H9 (cell line): ENCODE measurements around the gene AHI1. TPM values are rescaled to one million over a fixed set of nuclear protein-coding genes. Genes with fewer than 3 reads are reported as not detected.

Experiments used
- DNase-seq: peaks from one replicate; pipeline ENCODE4 v3.0.0-alpha.2; 2017
- H2AFZ ChIP-seq: one replicate; pipeline ENCODE4 v1.6.1; 2013; ENCODE audit warnings: mild to moderate bottlenecking, low read length, control low read depth, moderate library complexity
- H2AK5ac ChIP-seq: 2 replicates; pipeline ENCODE4 v1.6.1; 2013; ENCODE audit warnings: low read length, control low read depth, mixed read lengths; ENCODE audit not compliant: insufficient read length
- H2BK120ac ChIP-seq: one replicate; pipeline ENCODE4 v1.6.1; 2013; ENCODE audit warnings: low read depth, mild to moderate bottlenecking, low read length, control low read depth, inconsistent platforms; ENCODE audit not compliant: poor library complexity, severe bottlenecking
- H2BK12ac ChIP-seq: 2 replicates; pipeline ENCODE4 v1.6.1; 2013; ENCODE audit warnings: low read length, control low read depth, mixed read lengths, low read depth; ENCODE audit not compliant: insufficient read length
- H2BK15ac ChIP-seq: 2 replicates; pipeline ENCODE4 v1.6.1; 2013; ENCODE audit warnings: low read depth, low read length, control low read depth
- H2BK20ac ChIP-seq: one replicate; pipeline ENCODE4 v1.6.1; 2013; ENCODE audit warnings: low read depth, mild to moderate bottlenecking, low read length, control low read depth, inconsistent platforms; ENCODE audit not compliant: poor library complexity, severe bottlenecking
- H2BK5ac ChIP-seq: 2 replicates; pipeline ENCODE4 v1.6.1; 2013; ENCODE audit warnings: low read length, control low read depth, mixed read lengths; ENCODE audit not compliant: insufficient read length
- H3K14ac ChIP-seq: 2 replicates; pipeline ENCODE4 v1.6.1; 2013; ENCODE audit warnings: low read length, control low read depth; ENCODE audit not compliant: insufficient read depth
- H3K18ac ChIP-seq: 2 replicates; pipeline ENCODE4 v1.6.1; 2013; ENCODE audit warnings: low read depth, mild to moderate bottlenecking, mixed read lengths, low read length, control low read depth; ENCODE audit not compliant: insufficient read length
- H3K23ac ChIP-seq: 2 replicates; pipeline ENCODE4 v1.6.1; 2013; ENCODE audit warnings: low read length, control low read depth, mixed read lengths, low read depth; ENCODE audit not compliant: insufficient read length
- H3K23me2 ChIP-seq: 2 replicates; pipeline ENCODE4 v1.6.1; 2013; ENCODE audit warnings: low read depth, mild to moderate bottlenecking, mixed read lengths, low read length, control low read depth; ENCODE audit not compliant: insufficient read length, poor library complexity, severe bottlenecking
- H3K27ac ChIP-seq: 2 replicates; pipeline ENCODE4 v1.5.1; 2013; ENCODE audit warnings: low read length, control low read depth, mixed read lengths, low read depth; ENCODE audit not compliant: insufficient read length
- H3K27me3 ChIP-seq: 2 replicates; pipeline ENCODE4 v1.6.1; 2013; ENCODE audit warnings: low read length, control low read depth, inconsistent platforms; ENCODE audit not compliant: insufficient read depth
- H3K4ac ChIP-seq: 2 replicates; pipeline ENCODE4 v1.6.1; 2013; ENCODE audit warnings: low read depth, mild to moderate bottlenecking, control low read depth, inconsistent platforms, low read length, moderate library complexity
- H3K4me1 ChIP-seq: 2 replicates; pipeline ENCODE4 v1.6.1; 2013; ENCODE audit warnings: low read length, control low read depth, inconsistent platforms; ENCODE audit not compliant: insufficient read depth
- H3K4me2 ChIP-seq: 2 replicates; pipeline ENCODE4 v1.6.1; 2013; ENCODE audit warnings: low read length, control low read depth, mixed read lengths; ENCODE audit not compliant: insufficient read length, insufficient read depth
- H3K56ac ChIP-seq: 2 replicates; pipeline ENCODE4 v1.6.1; 2013; ENCODE audit warnings: low read depth, mild to moderate bottlenecking, mixed read lengths, low read length, control low read depth; ENCODE audit not compliant: insufficient read length
- H3K79me1 ChIP-seq: 2 replicates; pipeline ENCODE4 v1.6.1; 2013; ENCODE audit warnings: low read depth, mild to moderate bottlenecking, moderate library complexity, low read length, control low read depth, inconsistent platforms; ENCODE audit not compliant: insufficient read depth, poor library complexity, severe bottlenecking
- H3K79me2 ChIP-seq: 2 replicates; pipeline ENCODE4 v1.6.1; 2013; ENCODE audit warnings: low read length, control low read depth, inconsistent platforms; ENCODE audit not compliant: insufficient read depth
- H3K9ac ChIP-seq: 2 replicates; pipeline ENCODE4 v1.6.1; 2013; ENCODE audit warnings: low read length, control low read depth, mixed read lengths; ENCODE audit not compliant: insufficient read length; ENCODE audit errors: extremely low read depth
- H3K9me3 ChIP-seq: one replicate; pipeline ENCODE4 v1.6.1; 2013; ENCODE audit warnings: low read depth, low read length, inconsistent platforms; ENCODE audit not compliant: control insufficient read depth
- H3T11ph ChIP-seq: one replicate; pipeline ENCODE4 v1.6.1; 2013; ENCODE audit warnings: mild to moderate bottlenecking, low read length, control low read depth, inconsistent platforms
- H4K20me1 ChIP-seq: one replicate; pipeline ENCODE4 v1.6.1; 2013; ENCODE audit not compliant: control insufficient read depth, insufficient read length, insufficient read depth
- H4K5ac ChIP-seq: 2 replicates; pipeline ENCODE4 v1.6.1; 2013; ENCODE audit warnings: low read depth, mild to moderate bottlenecking, mixed read lengths, low read length, control low read depth; ENCODE audit not compliant: insufficient read length
- H4K8ac ChIP-seq: replicated peaks from 2 replicates; pipeline ENCODE4 v1.6.1; 2013; ENCODE audit warnings: low read length, control low read depth, mixed read lengths, low read depth; ENCODE audit not compliant: insufficient read length
- H4K91ac ChIP-seq: 2 replicates; pipeline ENCODE4 v1.6.1; 2013; ENCODE audit warnings: low read depth, mild to moderate bottlenecking, moderate library complexity, mixed read lengths, low read length, control low read depth; ENCODE audit not compliant: insufficient read length
- H3K27ac Mint-ChIP-seq, 3 experiments: 2 replicates in 2 of 3; 3 replicates in 1 of 3; pipeline ENCODE4 v1.8.0; 2020 to 2021; ENCODE audit warnings: mixed read lengths in 3 of 3, mild to moderate bottlenecking in 1 of 3, moderate library complexity in 1 of 3
- H3K27me3 Mint-ChIP-seq: 2 replicates; pipeline ENCODE4 v1.8.0; 2021; ENCODE audit warnings: low read depth, mild to moderate bottlenecking, moderate library complexity, mixed read lengths
- H3K36me3 Mint-ChIP-seq, 3 experiments: 2 replicates in 2 of 3; 3 replicates in 1 of 3; pipeline ENCODE4 v1.8.0; 2020 to 2021; ENCODE audit warnings: low read depth in 3 of 3, mixed read lengths in 3 of 3; ENCODE audit not compliant: insufficient read depth in 1 of 3
- H3K4me1 Mint-ChIP-seq, 2 experiments: 2 replicates each; pipeline ENCODE4 v1.8.0; 2020; ENCODE audit warnings: mixed read lengths in 2 of 2
- H3K4me3 Mint-ChIP-seq, 2 experiments: 2 replicates in 1 of 2; 3 replicates in 1 of 2; pipeline ENCODE4 v1.8.0; 2020 to 2021; ENCODE audit warnings: mild to moderate bottlenecking in 2 of 2, mixed read lengths in 2 of 2, moderate library complexity in 1 of 2
- H3K9me3 Mint-ChIP-seq, 2 experiments: 2 replicates in 1 of 2; 3 replicates in 1 of 2; pipeline ENCODE4 v1.8.0; 2020; ENCODE audit warnings: mild to moderate bottlenecking in 2 of 2, mixed read lengths in 2 of 2, moderate library complexity in 1 of 2
- CTCF ChIP-seq: fragments of 200-600 bp; sonication (generic); conservative IDR thresholded peaks from 3 replicates; pipeline ENCODE4 v1.8.0; 2021; ENCODE audit warnings: antibody characterized with exemption, mild to moderate bottlenecking
- total RNA-seq: library from RNA; stranded (reverse); gene quantifications from 2 replicates; pipeline ENCODE4 v1.2.1, GENCODE V29; 2021

AHI1 gene
- total RNA-seq, 1 experiment from 2014 or later: 9.9 TPM

DNA sequence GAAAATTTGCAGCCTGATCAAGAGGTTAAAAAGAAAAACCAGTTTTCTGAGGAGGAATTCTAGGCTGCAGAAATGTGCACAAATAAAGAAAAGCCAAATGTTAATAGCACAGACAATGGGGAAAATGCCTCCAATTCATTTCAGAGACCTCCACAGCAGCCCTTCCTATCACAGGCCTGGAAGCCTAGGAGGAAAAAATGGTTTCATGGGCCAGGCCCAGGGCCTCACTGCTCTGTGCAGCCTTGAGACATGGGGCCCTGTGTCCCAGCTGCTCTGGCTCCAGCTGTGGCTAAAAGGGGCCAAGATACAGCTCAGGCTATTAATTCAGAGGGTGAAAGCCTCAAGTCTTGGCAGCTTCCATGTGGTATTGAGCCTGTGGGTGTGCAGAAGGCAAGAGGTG, 18.9 kb downstream of the AHI1 start:
- H2BK12ac ChIP-seq: no peak overlapping the region
- no peak overlapping the region for H3K18ac ChIP-seq
- no peaks in the 10 kb centered on the region for H3K27me3 ChIP-seq
- Mint-ChIP-seq H3K27ac (no peak overlapping the region), H3K27me3 (no peaks in the 10 kb centered on the region), H3K9me3 (peaks cover 53% of the 10 kb centered on the region in 2 experiments), H3K4me1 (no peaks in the 10 kb centered on the region), H3K36me3 (peaks cover 44 to 60% (median 53%) of the 10 kb centered on the region in 3 experiments), H3K4me3 (no peak overlapping the region)
- no peaks in the 10 kb centered on the region for H3K79me1 ChIP-seq
- H3K9ac ChIP-seq: no peak overlapping the region
- H3K23ac ChIP-seq: no peak overlapping the region
- no peak overlapping the region for H4K5ac ChIP-seq
- H3K9me3 ChIP-seq: peaks cover 11% of the 10 kb centered on the region
- no peak overlapping the region for H3K4me2 ChIP-seq
- H2BK5ac ChIP-seq: no peak overlapping the region
- no peaks in the 10 kb centered on the region for H3K4me1 ChIP-seq
- no peak for TF ChIP-seq CTCF
- no peaks in the 10 kb centered on the region for H4K20me1 ChIP-seq
- no peak overlapping the region for H2AK5ac ChIP-seq
- H2BK20ac ChIP-seq: no peak overlapping the region
- no peak overlapping the region for H3K27ac ChIP-seq
- no peak overlapping the region for H2BK15ac ChIP-seq
- no peak for DNase-seq
- H2BK120ac ChIP-seq: no peak overlapping the region
- H3K14ac ChIP-seq: no peak overlapping the region
- no peaks in the 10 kb centered on the region for H3K79me2 ChIP-seq
- no peak overlapping the region for H3T11ph ChIP-seq
- no peak overlapping the region for H3K56ac ChIP-seq
- no peak overlapping the region for H4K91ac ChIP-seq
- H2AFZ ChIP-seq: no peak overlapping the region
- H4K8ac ChIP-seq: no peak overlapping the region
- H3K23me2 ChIP-seq: no peaks in the 10 kb centered on the region
- no peak overlapping the region for H3K4ac ChIP-seq
